Measurements from ENCODE around the gene ERC2. TPM values are rescaled to one million over a fixed set of nuclear protein-coding genes. Genes with fewer than 3 reads are reported as not detected.

ERC2 gene
- total RNA-seq, 1 donor from 2014 or later = 0.11 TPM

GRCh38 chr3:55797775-55798174 lies 670.5 kb downstream of the ERC2 start:
- no peak for TF ChIP-seq CTCF (IDR thresholded peaks at IDR 0.05)

GRCh38 chr3:55797084-55797483 lies 671.2 kb downstream of the ERC2 start:
- H3K4me3 ChIP-seq = no peak overlapping the region
- no peaks in the 10 kb centered on the region for H3K4me1 ChIP-seq
- H3K36me3 ChIP-seq = no peaks in the 10 kb centered on the region
- no peaks in the 10 kb centered on the region for H3K27me3 ChIP-seq
- H3K9me3 ChIP-seq = no peaks in the 10 kb centered on the region
- DNase-seq (ENCODE audit: low spot score in 2 of 2) = no peak
- intact Hi-C loops (cut with DNase I) = no loop called here
- no peak for TF ChIP-seq CTCF (IDR thresholded peaks at IDR 0.05)
- H3K27ac ChIP-seq = no peak overlapping the region

More at GRCh38 chr3:55797775-55798174, 670.5 kb downstream of the ERC2 start:
- Histone ChIP-seq H3K4me1 (no peaks in the 10 kb centered on the region), H3K9me3 (no peaks in the 10 kb centered on the region), H3K36me3 (no peaks in the 10 kb centered on the region), H3K4me3 (no peak overlapping the region), H3K27me3 (no peaks in the 10 kb centered on the region), H3K27ac (no peak overlapping the region)
- intact Hi-C loops (cut with DNase I) = no loop called here
- no peak for DNase-seq (ENCODE audit: low spot score in 2 of 2)

- no peak for TF ChIP-seq CTCF (IDR thresholded peaks at IDR 0.05)
- no peak overlapping the region for H3K4me3 ChIP-seq
- no peak overlapping the region for H3K27ac ChIP-seq
- no peaks in the 10 kb centered on the region for H3K36me3 ChIP-seq
- intact Hi-C loops (cut with DNase I) = no loop called here
- DNase-seq (ENCODE audit: low spot score in 2 of 2) = no peak
- H3K9me3 ChIP-seq = no peaks in the 10 kb centered on the region
- H3K27me3 ChIP-seq = no peaks in the 10 kb centered on the region
- no peaks in the 10 kb centered on the region for H3K4me1 ChIP-seq
These were observed 671.7 kb downstream of the ERC2 start for GRCh38 chr3:55796533-55796932.

GRCh38 chr3:55795746-55796145 lies 672.5 kb downstream of the ERC2 start:
- Histone ChIP-seq H3K4me1 (no peaks in the 10 kb centered on the region), H3K27me3 (no peaks in the 10 kb centered on the region), H3K27ac (no peak overlapping the region), H3K9me3 (no peaks in the 10 kb centered on the region), H3K4me3 (no peak overlapping the region), H3K36me3 (no peaks in the 10 kb centered on the region)
- DNase-seq (ENCODE audit: low spot score in 2 of 2) = no peak
- TF ChIP-seq CTCF (IDR thresholded peaks at IDR 0.05) = no peak
- intact Hi-C loops (cut with DNase I) = no loop called here

GRCh38 chr3:55795296-55795695 lies 673.0 kb downstream of the ERC2 start:
- no peak overlapping the region for H3K27ac ChIP-seq
- no peaks in the 10 kb centered on the region for H3K4me1 ChIP-seq
- intact Hi-C loops (cut with DNase I) = no loop called here
- no peaks in the 10 kb centered on the region for H3K9me3 ChIP-seq
- H3K4me3 ChIP-seq = no peak overlapping the region
- DNase-seq (ENCODE audit: low spot score in 2 of 2) = no peak
- H3K27me3 ChIP-seq = no peaks in the 10 kb centered on the region
- no peaks in the 10 kb centered on the region for H3K36me3 ChIP-seq
- TF ChIP-seq CTCF (IDR thresholded peaks at IDR 0.05) = no peak

GRCh38 chr3:55792742-55793141 lies 675.5 kb downstream of the ERC2 start:
- intact Hi-C loops (cut with DNase I) = no loop called here
- TF ChIP-seq CTCF (IDR thresholded peaks at IDR 0.05) = no peak
- no peaks in the 10 kb centered on the region for H3K9me3 ChIP-seq
- H3K27ac ChIP-seq = no peak overlapping the region
- H3K36me3 ChIP-seq = no peaks in the 10 kb centered on the region
- no peak for DNase-seq (ENCODE audit: low spot score in 2 of 2)
- no peaks in the 10 kb centered on the region for H3K27me3 ChIP-seq
- no peaks in the 10 kb centered on the region for H3K4me1 ChIP-seq
- H3K4me3 ChIP-seq = no peak overlapping the region
